ENCODE results near the gene USP20.

USP20 gene

GRCh38 chr9:129894120-129894823 is 59.0 kb downstream of the USP20 start:
- DNase-seq = no peak

- DNase-seq = no peak
Observed at GRCh38 chr9:129895376-129896268, 60.4 kb downstream of the USP20 start.

GRCh38 chr9:129897263-129897662 is 62.0 kb downstream of the USP20 start:
- DNase-seq = no peak

DNA sequence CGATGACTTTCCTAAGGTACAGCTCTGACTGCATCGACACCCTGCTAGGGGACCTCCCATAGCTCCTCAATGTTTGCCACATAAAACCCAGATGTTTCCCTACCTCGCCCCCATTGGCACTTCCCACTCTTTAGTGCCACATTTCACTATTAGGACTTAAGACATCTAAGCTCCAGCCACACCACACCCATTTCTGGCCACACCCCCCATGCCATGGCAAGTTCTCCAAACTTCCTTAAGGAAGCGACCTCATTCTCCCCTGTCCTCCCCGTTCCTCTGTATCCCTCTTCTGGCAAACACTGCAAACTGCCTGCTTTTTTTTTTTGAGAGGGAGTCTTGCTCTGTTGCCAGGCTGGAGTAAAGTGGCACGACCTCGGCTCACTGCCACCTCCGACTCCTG is 62.9 kb downstream of the USP20 start:
- no peak for DNase-seq

DNA sequence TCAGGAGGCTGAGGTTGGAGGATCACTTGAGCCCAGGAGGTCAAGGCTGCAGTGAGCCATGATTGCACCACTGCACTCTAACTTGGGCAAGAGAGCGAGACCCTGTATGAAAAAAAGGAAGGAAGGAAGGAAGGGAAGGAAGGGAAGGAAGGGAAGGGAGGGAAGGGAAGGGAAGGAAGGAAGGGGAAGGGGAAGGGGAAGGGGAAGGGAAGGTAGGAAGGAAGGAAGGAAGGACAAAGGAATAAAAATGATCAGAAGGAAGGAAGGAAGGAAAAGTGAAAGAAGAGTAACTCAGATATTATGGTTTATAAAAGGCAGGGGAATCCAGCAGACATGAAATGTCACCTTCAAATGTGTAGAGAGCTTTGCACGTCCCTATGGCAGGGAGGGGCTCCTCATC is 64.4 kb downstream of the USP20 start:
- no peak for DNase-seq

DNA sequence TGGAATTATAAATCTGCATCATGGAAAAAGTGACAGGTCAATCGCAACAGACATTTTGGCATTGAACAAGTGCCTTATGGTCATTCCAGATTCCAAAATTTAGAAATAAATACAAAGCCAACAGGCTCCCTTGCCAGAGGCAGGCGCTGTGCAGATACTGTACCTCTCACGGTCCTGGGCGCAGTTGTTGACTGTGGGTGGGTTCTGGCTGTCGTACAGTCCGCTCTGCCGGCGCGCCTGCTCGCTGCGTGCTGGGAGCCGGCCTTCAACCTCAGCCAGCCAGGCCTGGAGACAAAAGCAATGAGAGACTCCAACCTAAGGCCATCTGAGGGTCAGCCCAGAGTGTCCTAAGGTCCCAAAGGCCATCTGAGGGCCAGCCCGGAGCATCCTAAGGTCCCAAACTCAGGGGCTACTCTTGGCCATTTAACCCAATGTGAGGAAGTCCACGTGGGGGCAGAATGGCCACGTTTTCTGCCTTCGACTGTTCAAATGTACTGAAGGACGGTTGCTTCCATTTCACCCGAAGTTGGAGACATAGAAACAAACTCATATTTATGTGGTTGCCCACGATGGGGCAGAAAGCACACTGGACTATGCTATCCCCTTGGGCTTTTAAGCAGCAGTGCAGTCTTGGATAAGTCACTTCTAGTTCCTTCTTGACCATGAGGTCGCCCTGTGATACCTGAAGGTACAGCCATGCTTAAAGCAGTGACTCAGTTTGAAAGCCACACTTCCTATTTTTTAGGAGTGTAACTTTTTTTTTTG is 65.2 kb downstream of the USP20 start:
- DNase-seq = no peak

DNA sequence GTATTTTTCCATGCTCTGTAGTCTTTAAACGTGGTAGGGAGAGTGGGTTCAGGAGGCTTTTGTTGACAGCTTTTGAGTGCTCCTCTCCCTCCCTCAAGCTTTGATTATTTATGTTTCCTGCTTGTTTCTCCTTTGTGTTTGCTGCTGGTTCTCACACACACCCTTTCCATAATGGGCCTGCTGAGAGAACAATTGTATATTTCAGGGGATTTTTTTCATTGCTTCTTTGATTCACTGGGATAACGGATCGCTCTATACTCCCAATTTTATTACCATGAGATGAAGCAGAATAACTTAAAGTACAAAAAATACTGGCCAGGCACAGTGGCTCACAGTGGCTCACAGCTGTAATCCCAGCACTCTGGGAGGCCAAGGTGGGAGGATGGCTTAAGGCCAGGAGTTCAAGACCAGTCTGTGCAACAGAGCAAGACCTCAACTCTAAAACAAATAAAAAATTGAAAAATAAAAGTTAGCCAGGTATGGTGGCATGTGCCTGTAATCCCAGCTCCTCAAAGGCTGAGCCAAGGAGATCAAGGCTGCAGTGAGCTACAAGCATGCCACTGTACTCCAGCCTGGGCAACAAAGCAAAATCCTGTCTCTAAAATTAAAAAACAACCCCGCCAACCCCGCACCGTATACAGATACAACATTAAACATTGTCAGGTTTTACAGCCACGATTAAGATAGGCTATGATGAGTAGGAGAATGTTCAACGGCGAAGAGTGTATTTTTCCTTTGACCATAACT is 66.9 kb downstream of the USP20 start:
- DNase-seq = no peak

DNA sequence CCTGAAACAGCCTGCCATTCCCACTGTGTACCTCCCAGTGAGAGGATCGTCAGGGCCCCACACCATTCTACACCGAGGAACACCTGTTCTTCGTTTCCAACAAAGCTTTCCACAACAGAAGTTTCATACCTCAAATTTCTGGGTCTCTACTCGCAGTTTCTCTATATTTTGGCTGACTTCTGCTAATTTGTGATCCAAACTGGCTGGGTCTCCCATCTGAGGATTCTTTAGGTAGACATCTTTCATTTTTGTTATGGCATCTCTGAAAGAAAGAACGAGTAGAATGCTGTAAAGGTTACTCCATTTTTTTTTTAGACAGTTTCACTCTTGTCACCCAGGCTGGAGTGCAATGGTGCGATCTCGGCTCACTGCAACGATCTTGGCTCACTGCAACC is 67.5 kb downstream of the USP20 start:
- DNase-seq = no peak

DNA sequence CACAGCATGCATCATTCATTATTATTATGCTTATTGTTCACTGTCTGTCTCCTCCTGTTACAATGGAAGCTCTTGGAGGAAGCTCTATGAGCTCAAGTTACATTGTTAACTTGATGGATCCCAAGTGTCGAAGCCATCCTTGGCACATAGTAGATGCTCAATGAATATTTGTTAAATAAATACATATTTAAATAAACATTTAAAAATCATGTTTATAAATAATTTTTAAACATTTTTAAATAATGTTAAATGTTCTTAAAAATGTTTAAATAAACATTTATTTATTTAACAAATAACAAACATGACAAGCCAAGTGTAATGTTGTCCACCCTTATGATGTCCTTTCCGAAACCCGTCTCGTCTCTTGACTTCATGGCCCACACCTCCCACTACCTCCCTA is 69.5 kb downstream of the USP20 start:
- DNase-seq = no peak

DNA sequence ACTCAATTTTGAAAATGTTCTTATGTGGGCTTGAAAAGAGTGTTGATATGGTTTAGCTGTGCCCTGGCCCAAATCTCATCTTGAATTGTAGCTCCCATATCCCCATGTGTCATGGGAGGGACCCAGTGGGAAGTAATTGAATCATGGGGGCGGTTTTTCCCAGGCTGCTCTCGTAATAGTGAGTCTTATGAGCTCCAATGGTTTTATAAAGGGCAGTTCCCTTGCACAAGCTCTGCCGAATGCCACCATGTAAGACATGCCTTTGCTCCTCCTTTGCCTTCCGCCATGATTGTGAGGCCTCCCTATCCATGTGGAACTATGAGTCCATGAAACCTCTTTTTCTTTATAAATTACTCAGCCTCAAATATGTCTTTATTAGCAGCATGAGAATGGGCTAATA is 71.0 kb downstream of the USP20 start:
- DNase-seq = no peak

DNA sequence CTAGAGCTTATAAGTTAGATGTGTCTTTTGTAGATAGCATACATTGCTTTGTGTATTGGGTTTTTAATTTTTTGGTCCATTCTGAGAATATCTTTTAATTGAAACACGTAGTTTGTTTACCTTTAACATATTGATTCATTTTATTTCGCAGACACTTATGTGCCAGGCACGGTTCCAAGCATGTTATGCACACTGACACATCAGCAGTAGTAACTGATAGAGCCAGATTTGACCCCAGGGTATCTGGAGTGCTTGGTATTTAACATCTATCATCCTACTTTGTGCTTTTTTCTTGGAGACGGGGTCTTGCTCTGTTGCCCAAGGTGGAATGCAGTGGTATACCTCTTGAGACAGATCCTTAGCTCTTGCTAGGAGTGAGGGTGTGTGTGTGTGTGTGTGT is 71.9 kb downstream of the USP20 start:
- DNase-seq = no peak

- DNase-seq = no peak
Observed at GRCh38 chr9:129908906-129909305, 73.6 kb downstream of the USP20 start.

DNA sequence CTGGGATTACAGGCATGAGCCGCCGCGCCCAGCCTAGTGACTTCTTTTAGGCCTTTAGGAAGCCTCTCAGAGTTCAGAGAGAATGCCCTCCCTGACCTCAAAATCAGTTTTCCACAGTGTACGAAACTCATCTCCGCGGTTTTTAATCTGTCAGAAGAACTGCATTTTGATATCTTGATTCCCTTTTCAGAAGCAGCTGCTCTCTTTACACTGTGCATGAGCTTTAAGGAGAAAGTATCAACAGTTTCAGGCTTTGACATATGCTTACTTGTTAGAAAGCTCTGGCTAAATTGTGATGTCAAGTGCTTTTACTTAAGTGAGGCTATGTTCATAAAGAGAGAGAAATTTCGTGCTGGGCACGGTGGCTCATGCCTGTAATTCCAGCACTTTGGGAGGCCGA is 74.6 kb downstream of the USP20 start:
- DNase-seq = no peak

- DNase-seq = no peak
Observed at GRCh38 chr9:129910628-129911567, 75.6 kb downstream of the USP20 start.

- DNase-seq = no peak
Observed at GRCh38 chr9:129914051-129914450, 78.8 kb downstream of the USP20 start.

- DNase-seq = no peak
Observed at GRCh38 chr9:129916707-129917106, 81.4 kb downstream of the USP20 start.

DNA sequence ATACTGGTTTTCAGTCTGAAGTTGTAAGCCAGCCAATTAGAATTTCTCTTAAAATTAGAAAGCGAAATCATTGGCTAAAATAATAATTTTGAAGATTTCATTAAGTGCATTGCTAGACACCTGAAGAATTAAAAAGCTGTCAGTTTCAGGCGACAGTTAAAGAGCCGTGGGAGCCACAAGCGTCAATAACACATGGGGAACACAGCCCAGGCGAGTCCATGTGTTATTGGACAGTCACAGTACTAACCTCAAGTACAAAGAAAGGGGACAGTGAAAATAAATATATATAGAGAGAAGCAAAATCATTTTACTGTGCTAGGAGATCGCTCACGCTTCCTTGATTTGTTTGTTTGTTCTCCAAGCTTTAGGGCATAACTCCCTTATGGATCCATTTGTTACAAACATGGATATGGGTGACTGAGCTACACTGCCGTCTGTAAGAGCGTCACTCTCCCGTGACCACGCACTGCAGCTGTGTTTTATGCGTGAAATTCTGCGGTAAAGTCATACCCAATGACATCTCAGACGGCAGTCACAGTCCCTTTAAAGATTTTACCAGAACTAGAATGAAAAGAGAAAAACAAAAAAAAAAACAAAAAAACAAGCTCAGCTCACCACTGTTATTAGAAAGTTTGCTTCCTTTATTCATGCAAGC is 83.2 kb downstream of the USP20 start:
- DNase-seq = no peak

DNA sequence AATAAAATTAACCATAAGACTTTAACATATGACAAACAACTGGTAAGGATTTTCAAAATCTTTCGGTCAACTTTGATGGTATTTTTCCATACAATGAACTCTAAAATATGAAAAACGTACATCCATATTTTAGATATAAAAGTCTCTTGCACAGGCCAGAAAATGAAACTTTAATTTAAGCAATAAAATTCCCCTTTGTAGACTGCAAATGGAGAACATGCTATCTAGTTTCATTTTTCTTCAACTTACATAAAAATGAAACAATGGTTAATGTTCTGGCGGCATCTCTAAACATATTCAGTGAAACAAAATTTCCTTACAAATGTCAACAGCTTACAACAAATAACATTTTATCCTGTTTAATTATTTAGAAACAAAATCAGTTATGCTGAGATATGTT is 84.0 kb downstream of the USP20 start:
- no peak for DNase-seq

DNA sequence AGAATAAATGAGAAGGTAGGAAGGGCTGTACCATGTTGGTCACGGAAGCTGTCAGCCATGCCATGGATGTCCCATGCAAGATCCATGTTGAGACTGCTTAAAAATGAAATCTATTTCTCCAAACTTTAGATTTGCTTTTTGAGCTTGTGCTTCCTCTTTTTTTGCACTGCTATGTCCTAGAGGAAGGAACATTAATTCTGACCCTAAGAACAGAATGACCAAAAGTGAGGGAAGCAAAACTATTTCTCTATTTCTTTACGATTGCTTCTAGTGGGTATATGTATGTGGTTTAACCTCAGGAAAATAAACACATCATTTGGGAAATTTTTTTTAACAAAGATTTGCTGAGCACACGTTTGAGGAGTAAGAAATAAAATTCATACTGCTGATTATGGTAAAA is 84.6 kb downstream of the USP20 start:
- no peak for DNase-seq

DNA sequence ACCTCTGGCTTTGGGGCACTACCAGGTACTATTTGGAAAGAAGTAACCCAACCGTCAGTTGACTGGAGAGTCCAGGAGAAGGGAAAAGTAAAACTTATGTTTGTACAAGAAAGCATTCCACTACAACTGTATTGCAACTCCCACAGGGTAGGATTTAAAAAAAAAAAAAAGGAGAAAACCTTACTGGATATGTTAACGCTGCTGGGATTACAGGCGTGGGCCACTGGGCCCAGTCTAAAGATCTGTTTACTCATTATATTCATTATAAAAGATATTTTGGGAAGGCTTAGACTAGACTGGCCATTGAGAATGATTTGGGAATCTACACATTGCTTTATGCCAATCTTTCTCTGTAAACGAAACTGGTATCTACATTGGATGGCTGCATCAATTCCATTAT is 86.6 kb downstream of the USP20 start:
- DNase-seq = no peak

- DNase-seq = no peak
Observed at GRCh38 chr9:129923589-129923988, 88.3 kb downstream of the USP20 start.
